T-helper 22 cell (primary cell): ENCODE data around the gene MKNK1.

Source experiments
- DNase-seq: peaks from one replicate; pipeline ENCODE4 v3.0.0-alpha.2; 2020; ENCODE audit warnings: low read depth

MKNK1 gene

DNA sequence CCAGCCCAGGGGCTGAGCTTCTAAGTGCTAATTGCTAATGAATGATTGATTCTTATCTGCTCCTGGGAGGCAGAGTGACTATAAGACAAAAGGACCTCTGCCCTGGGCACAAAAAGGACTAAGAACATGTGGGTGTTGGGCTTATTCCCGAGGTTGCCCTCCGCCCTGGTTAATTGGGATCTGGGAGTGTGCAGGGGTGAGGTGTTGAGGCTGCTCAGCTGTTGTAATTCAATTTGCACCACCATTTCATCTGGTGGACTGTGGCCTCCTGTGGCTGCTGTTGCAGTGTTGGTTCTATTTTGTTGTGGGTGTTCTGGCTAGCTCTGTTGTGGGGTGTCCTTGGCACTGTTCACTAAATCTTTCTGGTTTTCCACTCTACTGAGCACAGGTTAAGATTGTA, 65.9 kb downstream of the MKNK1 start:
- no peak for DNase-seq

DNA sequence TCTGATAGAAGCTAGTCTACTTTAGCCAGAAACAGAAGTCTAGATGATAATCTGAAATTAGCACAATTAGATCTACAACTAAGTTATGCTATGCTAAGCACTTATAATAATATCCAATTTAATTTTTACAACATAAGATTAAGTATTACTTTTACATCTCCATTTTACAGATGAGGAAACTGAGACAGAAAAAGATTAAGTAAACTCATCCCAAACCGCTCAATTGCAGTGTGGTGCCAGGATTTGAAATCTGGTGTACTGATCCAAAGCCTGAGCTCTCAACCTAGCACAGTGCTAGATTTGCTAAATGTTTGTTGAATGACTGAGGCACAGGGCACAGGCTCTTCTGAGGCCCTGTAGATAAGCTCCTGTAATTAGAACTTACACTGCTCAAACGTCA, 66.4 kb downstream of the MKNK1 start:
- no peak for DNase-seq

DNA sequence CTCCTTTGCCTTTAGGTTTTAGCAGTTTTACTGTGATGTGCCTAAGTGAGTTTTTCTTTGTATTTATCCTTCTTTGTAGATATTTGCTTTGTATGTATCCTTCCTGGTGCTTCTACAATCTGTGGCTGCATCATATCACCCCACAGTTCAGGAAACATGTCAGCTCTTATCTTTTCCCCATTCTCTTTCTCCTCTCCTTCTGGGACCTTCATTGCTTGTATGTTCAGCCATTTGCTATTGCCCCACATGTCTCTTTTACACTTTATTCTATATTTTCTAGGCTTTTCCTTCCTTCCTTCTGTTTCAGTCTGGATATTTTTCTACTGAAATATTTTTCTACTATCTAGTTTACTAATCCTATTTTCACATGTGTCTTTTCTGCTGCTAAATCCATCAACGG, 67.5 kb downstream of the MKNK1 start:
- DNase-seq, result no peak

DNA sequence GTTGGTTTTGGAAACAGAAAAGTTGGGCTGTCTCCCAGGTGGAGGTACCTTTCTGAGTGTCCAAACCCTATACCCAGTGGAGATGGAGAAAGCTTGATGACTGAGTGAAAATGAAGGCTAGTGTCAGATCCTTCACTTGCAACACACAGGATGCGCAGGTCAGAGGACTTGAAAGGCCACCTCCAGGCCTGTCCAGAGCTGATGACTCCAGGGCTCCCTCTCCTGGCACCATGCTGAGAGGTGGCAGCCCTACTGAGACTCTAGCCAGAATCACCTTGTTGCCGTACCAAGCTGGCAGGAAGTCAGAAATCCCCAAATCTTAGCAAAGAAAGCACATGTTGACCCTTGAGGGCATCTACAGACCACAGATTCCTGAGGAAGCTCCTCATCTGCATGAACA, 69.0 kb downstream of the MKNK1 start:
- no peak for DNase-seq

DNA sequence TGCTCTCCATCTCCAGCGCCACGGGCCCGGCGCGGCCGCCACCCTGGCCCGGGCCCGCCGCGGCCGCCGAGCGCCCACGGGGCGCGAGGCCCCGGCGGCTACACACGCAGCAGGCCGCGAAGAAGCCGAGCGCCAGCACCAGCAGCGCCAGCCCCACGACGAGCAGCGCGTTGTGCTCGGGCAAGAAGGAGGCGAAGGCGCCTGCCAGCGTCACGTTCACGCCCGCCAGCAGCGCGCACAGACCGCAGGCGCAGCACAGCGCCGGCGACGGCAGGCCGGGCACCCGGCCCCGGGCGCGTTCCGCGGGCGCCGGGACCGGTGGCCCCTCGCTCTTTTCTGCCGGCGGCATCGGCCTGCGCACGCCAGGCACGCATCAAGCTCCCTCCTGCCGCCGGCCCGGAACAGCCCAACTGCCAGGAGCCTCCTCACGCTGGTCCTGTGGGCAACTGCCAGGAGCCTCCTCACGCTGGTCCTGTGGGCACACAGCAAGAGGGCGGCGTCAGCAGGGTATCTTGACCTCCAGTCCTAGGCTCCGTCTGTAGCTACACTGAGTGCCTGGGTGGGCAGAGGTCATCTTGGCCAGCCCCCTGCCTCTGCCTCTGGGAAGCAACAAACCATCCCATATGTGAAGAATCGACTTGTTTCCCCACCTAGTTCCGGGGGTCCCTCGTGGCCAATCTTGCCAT, 70.7 kb downstream of the MKNK1 start:
- peak; percentile 19 for DNase-seq

DNA sequence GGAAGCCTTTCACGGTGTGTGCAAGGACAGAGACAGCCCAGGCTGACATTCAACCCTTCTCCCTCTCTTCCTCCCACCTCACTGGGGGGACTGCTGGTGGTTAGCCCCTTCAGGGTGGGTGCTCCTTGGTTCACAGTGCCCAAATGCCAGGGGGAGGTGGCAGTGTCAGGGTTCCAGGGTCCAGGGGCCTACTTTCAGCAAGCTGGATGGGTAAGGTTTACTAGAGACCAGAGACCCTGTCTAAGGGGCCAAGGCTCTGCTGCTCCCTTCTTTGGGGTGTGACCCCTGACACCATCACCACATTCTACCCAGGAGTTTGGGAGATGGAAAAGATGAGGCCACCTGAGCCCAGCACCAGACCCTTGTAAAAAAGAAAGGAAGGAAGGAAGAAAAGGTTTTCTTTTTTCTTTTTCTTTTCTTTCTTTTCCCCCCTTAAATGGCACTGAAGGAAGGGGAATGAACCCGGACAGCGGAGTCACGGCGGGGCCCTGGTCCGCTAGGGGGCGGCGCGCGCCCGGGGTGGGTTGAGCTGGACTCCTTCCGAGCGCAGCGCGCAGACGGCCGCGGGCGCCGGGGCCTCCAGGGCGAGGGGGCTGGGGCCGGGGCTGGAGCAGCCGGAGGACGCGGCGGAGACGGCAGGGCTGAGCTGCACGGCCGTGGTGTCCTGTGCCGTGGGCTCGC, 71.4 kb downstream of the MKNK1 start:
- peak; percentile 21 for DNase-seq

DNA sequence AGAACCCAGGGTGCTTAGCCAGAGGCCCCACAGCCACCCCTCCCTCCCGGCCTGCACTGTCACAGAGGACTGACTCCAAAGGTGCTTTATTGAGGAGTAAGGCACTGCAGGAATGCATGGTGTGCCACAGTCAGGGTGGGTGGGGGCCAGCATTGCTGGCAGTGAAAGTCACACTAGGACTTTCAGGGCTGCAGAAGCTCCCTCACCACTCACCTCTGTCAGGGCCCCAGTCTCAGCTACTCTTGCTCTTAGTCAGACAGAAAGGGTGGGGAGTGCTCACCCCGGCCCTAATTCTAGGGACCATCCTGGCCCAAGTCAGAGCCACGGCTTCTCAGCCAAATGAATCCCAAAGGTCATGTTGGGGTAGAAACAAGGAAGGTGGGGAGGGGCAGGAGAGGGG, 72.0 kb downstream of the MKNK1 start:
- DNase-seq, result no peak

DNA sequence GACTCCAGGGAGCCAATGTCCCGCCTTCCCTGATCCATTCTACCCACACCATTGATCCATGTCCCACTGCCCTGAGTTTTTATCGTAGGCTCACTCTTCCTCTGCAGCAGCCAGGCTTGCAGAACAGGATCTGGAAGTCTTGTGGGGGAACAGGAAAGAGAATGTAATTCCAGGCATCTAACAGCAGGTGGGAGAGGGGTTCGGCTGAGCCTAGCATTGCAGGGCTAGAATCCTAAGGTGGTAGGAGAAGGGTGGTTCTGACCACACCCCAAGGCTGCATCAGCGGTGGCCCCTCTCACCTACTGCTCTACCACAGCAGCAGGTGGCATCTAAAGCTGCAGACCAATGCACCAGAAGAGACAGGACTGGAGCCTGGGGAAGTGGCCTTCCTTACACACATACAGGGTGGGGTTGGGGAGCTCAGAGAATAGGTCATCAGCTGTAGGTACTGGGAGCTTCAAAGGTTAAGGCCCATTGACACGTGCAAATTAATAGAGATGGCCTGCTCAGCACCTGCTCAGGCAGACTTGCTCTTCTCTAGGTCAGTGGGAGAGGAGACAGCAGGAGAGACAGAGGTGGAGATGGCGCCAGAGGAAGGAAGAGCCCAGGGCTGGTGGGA, 73.2 kb downstream of the MKNK1 start:
- no peak for DNase-seq

DNA sequence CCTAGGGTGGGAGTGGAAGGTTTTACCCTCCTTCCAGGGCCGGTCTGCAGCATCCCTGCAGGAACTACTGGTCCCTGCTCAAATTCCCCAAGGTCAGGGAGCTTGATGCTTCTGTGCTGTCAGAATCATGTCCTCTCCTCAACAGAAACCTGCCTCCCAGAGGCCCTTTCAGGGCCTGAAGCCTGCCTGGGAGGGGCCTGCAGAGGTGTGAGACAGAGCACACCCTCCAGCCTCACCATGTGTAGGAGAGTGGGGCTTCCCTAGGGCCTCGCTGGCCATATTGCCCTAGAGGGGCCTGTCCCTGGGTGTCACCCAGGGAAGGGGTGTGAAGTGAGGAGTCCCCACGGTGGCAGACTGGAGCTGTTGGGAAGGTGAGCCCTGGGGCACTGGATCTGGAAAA, 73.8 kb downstream of the MKNK1 start:
- no peak for DNase-seq

DNA sequence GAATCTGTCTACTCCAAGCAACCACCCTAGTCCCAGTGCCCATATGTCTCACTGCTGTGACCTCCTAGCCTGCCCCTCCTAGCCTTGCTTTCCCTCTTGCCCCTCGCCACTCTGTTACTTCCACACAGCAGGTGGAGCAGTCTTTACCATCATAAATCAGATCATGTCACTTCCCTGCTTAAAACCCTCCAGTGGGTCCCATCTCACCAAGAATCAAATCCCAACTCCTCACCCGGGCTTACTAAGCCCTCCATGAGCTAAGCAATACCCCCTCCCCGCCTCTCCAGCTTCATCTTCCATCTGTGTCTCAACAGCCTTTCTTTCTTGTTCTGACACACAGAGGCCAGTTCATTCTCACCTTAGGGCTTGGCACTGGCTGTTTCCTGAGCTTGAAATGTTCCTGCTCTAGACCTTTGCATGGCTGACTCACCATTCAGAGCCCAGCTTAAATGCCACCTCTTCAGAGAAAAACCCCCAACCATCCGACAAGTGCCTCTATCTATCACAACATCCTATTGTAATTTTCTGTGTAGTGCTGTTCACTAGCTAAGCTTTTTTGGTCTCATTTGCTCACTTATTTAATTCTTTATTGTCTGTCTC, 74.9 kb downstream of the MKNK1 start:
- no peak for DNase-seq

DNA sequence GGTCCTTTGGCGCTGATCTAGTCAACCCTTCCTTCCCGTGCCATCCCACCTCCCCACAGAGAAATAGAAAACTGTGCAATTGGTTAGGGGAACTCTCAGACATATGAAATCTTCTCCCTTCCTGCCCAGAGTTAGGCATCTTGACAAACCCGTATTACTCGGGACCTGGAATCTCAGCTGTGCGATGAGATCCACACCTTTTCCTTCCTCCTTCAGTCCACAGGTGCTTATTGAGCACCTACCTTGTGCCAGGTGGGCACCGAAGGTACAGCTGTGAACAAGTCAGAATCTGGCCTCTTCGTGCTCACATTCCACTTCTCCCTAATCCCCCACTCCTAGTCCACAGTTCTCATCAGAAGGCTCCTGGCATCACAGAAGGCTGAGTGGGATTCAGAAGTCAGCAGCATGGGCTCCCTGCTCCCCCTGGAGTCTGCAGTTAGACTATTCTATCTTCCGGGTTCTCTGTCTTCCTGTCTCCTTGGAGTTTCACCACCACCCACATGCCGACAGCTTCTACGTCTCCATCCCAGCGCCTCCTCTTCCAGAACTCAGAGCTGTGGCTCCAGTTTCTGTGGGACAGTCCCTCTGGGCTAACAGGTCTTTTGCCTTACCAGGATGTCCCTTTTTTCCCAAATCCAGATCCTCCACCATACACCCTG, 75.6 kb downstream of the MKNK1 start:
- no peak for DNase-seq

DNA sequence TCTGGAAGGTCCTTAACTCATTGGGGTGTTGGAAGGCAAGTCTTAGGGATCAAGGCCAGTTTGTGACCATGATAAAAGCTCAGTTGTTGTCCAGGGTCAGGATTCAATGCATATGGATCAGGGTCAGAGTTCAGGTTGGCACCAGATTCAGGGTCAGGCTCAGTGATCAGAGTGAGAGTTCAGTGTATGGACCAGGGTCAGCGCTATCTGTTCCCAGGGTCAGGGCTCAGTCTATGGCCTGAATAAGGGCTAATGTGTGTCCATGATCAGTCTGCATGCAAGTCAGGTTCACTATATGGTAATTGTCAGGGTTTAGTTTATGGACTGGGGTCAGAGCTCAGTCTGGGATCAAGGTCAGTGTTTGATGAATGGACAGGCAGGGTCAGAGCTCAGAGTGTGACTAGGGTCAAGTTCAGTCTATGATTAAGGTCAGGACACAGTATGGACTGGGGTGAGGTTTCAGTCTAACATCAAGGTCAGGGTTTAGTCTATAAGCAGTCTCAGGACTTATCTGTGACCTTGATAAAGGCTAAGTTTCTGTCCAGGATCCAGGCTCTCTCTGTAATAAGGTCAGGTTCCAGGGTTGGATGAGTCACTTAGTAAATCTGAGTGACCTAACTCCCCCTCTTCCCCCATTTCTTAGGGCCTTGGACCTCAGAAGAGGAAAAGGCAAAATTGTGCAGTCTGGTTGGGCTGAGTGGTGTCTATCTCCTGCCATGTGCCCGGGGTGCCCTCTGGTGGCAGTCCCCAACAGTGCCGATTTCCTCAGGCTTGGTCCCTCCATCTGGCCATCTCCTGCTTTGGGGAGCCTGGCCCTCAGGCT, 76.4 kb downstream of the MKNK1 start:
- DNase-seq, result peak; percentile 32

DNA sequence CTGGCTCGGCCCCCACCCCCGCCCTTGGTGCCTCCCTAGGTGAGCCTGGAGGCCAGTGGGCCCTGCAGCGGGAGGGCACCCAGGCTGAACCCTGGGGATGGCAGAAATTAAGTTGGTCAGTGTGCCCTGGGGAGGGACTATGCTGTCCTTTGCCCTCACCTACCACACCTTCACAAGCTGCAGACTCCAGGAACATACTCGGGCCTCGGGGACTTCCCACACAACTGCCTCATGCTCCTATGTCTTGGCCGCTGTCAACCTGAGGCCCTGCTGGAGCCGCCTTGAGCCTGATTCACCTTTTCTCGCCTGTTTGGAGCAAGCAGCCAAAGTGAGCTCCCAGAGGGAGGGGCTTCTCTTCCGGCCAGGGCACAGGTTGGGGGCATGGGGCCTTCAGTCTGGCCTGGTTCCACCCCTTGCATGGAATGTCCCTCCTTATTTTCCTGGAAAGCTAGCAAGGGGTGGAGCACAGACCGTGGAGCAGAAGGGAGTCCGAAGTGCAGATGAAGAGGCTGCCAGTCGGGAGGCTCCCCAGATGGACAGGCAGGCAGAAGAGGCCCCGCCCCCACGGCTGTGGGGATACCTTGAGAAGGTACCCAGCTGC, 77.3 kb downstream of the MKNK1 start:
- no peak for DNase-seq

DNA sequence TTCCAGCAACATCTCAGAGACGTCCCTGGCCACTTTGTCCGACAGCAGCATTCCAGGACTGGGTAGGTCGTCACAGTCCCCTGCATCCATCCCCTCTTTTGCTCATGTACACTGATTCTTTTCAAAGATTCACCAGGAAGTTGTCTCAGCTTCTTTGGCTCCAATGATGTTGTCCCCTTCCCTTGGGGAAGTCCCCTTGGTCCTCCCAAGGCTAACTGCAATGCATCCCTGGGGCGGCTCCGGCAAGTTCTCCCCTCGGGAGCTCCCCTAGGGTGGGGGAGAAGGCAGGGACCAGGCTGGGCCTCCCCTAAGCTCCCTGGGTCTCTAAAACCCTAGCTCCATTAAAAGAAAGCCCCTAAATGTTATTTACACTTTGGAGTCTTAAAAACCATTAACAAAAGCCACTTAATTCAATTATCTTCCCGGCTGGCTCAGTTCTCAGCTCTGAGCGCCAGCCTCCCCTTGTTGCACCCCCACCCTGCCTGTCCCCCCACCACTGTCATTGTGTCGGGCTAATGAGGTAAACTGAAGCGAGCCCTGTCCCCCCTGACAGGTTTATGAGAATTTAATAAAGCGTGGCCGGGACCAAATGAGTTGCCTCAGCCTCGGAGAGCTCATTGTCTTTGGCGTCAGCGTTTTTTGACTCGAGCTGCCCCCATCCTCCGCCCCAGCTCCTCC, 77.9 kb downstream of the MKNK1 start:
- DNase-seq, result no peak

DNA sequence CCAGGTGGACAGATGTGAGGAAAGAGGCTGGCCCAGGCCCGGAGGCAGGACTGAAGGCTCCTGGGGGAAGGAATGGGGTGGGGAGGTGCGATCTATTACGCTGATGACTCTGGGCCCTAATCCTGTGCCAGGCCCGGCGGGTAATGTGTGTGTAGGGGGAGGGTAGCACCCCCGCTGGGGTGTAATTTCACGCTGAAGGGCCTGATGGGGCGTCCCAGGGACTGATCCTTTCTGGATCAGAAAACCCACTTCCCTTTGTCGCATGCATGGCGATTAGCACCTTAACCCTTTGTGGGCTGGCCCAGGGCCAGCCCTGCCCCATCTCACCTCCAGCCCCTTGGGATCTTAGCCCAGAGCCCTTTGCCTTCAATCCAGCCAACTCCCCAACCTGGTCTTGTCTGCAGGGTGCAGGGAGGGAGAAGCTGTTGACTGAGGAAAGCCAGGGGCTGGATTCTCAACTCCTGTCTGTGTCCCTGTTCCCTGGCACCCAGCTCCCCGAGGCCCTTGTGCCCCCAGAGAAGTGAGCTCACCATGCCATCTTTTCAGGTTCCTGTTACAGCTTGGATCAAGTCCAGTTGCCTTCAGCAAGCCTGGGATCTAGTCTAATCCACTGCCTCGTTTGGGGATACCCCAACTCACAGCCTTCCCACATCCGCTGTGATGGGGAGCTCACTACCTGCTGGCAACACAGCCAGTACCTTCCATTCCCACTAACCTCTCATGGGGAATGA, 78.7 kb downstream of the MKNK1 start:
- no peak for DNase-seq

DNA sequence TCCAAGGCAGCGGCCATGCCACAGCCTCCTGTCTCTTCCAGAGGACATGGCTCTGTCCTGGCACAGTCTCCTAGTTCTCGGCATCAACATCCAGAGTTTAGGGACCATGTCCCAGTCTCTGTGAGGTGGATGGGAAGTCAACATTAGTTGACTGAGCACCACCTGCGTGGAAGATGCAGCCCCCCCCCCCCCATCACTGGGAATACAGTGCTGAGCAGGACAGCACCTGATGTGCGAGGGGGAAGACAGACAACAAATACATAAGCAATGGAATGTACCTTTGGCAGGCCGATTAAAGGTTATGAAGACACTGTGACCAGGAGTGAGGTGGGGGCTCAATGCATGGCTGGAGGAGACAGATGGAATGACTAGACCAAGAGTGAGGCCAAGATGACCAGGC, 79.2 kb downstream of the MKNK1 start:
- no peak for DNase-seq

DNA sequence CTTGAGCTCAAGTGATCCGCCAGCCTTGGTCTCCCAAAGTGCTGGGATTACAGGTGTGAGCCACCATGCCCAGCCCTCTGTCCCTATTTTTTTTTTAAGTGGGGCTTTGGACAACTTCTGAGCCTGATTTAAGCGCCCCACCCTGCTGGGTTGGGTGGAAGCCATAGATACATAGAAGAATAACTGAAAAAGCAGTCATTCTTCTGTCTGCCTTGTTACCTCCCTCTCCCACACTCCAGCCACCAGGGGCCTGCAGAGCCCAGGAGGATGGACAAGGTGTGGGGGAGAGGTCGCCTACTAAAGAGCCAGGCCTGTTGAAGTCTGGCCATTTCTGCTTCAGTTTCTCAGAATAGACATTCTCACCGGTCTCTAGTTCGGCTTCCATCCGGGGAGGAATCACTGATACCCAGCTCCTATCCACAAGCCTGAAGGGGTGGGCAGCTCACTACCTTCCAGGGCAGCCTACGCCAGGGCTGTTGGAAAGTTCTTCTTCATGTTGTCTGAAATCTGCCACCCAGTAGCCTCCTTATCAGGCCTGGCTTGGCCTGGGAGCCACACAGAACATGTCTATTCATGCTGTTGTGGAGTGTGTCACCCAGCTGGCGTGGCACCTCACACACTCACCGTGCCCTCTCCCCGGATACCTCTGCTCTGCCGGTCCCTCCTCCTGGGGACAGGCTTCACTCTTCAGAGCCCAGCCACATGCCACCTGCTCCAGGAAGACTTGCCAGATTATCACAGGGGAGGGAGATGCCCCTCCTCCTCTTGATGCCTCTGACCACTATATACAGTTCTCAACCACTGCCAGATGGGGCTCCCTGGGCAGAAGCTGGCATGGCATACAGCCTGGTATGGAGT, 80.3 kb downstream of the MKNK1 start:
- no peak for DNase-seq

DNA sequence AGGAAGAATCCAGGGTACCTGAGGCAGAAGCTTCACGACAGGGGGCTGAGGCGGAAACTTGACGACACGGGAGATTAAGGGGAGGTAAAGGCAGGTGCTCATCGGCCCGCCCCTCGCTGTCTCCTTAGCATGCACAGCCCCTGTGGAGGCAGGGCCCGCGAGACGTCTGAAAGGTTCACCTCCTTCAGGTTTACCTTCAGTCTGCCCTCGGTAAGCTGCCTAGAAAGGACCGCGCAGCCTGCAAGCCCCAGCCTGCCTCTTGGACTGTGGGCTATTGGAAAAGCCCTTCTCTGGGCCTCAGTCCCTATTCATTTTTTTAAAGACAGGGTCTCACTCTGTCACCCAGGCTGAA, 81.1 kb downstream of the MKNK1 start:
- no peak for DNase-seq
